ENCODE results near the gene XYLT1.
"Not testable (repeated sequence)": the region's sequence is repeated elsewhere in the genome, so short reads cannot be mapped to it uniquely, and the experiment has no call there.

Gene XYLT1

GRCh38 chr16:17470908-17471718 lies at the start of gene XYLT1:
XYLT1 (minus strand) TSS chr16:17470960; CDS start chr16:17470796, 164 bp downstream.
- DNase-seq, result no peak

DNA sequence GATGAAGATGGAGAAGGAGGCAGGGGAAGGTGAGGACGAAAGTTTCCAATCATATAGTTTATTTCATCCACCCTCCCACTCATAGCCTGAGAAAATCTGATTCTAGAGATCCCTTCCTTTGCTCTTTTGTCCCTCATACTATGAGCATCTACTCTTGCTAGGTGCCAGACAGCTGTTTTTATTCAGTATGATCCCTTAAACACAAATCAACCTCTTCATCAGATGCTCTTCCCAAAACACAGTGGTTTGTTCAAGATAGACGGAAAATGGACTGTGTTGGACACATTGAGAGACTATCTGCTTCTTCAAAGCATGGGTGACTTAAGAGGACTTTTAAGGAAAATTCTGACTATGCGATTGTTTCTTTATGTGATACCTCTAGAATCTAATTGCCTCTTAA lies 49.4 kb upstream of the XYLT1 start:
- no peak for DNase-seq

- no peak for DNase-seq
Measured at GRCh38 chr16:17519101-17519955, 48.6 kb upstream of the XYLT1 start.

DNA sequence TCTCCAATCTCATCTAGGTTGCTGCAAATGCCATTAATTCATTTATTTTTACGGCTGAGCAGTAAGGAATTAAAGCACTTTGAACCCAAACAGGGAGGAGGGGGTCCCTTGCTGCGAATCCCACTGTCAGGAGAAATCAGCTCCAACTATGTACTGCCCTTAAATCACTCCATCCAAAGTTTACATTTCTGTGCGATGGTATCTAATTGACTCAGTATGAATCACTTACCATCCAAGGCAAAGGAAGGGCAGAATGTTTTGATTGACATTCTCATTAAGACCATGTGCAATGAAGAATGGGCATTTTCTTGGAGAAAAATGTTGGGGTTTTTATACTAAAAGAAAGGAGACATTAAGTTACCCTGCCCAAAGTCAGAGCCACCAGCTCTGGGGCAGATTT lies 47.7 kb upstream of the XYLT1 start:
- DNase-seq, result no peak

- DNase-seq, result no peak
Measured at GRCh38 chr16:17515421-17516210, 44.9 kb upstream of the XYLT1 start.

GRCh38 chr16:17512636-17513220 lies 42.0 kb upstream of the XYLT1 start:
- DNase-seq, result no peak

GRCh38 chr16:17511340-17511739 lies 40.6 kb upstream of the XYLT1 start:
- no peak for DNase-seq

DNA sequence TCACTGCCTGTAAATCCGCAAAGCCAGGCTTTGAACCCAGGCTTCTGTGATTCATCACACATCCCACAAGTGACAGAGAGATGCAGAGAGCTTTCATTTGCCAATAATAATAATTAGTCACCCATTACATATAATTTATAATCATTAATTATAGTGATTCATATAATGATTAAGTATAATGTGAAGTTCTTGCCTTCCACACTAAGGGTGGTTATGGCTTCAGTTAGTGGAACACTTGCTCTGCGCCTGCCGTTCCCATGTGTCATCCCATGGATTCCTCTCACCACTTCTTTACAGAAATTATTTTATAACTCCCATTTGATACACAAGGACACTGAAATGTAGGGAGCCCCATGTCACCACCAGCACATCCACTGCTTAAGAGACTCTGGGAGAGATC lies 39.8 kb upstream of the XYLT1 start:
- no peak for DNase-seq

GRCh38 chr16:17509194-17509593 lies 38.4 kb upstream of the XYLT1 start:
- no peak for DNase-seq

DNA sequence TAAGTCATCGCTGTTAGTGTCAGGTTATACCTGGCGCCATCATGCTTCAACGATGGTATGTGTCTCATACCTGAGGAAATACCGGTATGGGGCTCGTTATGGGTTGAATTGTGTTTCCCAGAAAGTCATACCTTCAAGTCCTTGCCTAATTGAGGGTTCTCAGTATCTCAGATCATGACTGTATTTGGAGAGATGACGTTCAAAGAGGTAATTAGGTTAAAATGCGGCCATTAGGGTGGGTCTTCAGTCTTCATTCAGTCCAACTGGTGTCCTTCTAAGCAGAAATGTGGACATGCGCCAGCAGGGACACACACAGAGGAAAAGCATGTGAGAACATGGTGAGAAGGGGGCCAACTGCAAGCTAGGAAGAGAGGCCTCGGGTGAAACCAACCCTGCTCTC lies 37.5 kb upstream of the XYLT1 start:
- no peak for DNase-seq

- DNase-seq, result not testable (repeated sequence)
Measured at GRCh38 chr16:17507516-17507915, 36.8 kb upstream of the XYLT1 start.

- DNase-seq, result not testable (repeated sequence)
Measured at GRCh38 chr16:17505828-17506227, 35.1 kb upstream of the XYLT1 start.

- DNase-seq, result no peak
Measured at GRCh38 chr16:17504050-17504449, 33.3 kb upstream of the XYLT1 start.

- DNase-seq, result no peak
Measured at GRCh38 chr16:17503331-17503730, 32.6 kb upstream of the XYLT1 start.

GRCh38 chr16:17501321-17501720 lies 30.6 kb upstream of the XYLT1 start:
- DNase-seq, result no peak

- no peak for DNase-seq
Measured at GRCh38 chr16:17499223-17499902, 28.6 kb upstream of the XYLT1 start.

DNA sequence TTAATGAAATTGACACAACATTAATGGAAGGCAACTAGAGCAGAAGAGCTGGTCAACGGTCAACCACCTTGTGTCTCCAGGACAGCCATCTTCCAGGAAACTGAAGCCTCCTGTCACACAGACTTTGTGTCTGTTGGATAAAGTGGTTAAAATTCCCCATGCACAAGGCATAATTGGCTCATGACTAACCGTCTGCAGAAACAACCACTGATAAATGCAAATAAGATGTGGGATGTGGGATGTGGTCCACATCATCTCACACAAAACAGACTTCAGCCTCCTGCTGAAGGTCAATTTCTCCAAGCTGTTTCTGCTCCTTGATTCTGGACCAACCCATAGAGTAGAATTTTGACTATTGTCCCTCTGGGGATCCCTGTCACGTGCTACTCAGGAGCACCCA lies 26.9 kb upstream of the XYLT1 start:
- DNase-seq, result no peak

- DNase-seq, result no peak
Measured at GRCh38 chr16:17496891-17497290, 26.1 kb upstream of the XYLT1 start.

DNA sequence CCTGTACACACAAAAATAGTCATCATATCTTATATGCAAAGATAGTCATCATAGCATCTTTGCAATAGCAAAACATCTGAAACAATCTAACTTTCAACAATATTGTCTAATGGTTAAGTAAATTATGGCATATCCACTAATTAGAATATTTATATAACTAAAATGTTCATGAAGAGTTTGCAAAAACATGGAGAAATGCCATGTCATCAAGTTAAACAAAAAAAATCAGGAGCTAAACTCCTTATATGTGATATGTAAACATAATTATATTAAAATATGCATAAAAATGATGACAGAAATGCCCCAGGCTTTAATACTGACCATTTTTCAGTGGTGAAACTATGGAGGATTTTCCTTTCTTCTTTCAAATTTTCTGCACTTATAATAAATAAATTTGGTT lies 22.3 kb upstream of the XYLT1 start:
- no peak for DNase-seq

- DNase-seq, result no peak
Measured at GRCh38 chr16:17491140-17491662, 20.4 kb upstream of the XYLT1 start.

- DNase-seq, result no peak
Measured at GRCh38 chr16:17488506-17488905, 17.7 kb upstream of the XYLT1 start.

GRCh38 chr16:17483351-17483750 lies 12.6 kb upstream of the XYLT1 start:
- DNase-seq, result no peak
